ENCODE data around the gene GIT1.

The GIT1 gene

GRCh38 chr17:29571486-29571882, 18.0 kb downstream of the GIT1 start:
- H3K4me3 ChIP-seq (replicated peaks in 1 of 2; ENCODE audit: low read depth in 2 of 2, low read length in 2 of 2) = no peak overlapping the region
- DNase-seq (ENCODE audit: low read depth in 2 of 2) = no peak
- no peak for TF ChIP-seq CTCF (IDR thresholded peaks at IDR 0.05; ENCODE audit: low read depth, low read length)

DNA sequence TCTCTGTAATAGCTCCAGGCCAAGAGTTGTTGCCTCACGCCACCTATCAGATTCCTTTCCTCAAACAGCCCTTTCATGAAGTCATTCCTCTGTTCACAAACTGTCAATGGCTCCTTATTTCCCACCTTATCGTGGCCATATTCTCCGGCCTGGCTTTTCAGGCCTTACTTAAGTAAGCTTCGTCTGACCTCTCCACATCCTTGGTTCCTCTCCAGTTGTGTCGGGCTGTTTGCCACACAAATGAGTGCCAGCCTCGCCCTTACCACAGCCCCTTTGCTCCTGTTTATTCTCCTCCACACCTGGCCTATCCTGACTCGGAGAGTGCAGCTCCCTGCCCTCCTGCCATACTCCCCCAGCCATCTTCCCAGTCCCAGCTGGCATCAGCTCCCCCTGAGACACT, 18.9 kb downstream of the GIT1 start:
- TF ChIP-seq CTCF (IDR thresholded peaks at IDR 0.05; ENCODE audit: low read depth, low read length) = no peak
- DNase-seq (ENCODE audit: low read depth in 2 of 2) = no peak
- H3K4me3 ChIP-seq (replicated peaks in 1 of 2; ENCODE audit: low read depth in 2 of 2, low read length in 2 of 2) = no peak overlapping the region

DNA sequence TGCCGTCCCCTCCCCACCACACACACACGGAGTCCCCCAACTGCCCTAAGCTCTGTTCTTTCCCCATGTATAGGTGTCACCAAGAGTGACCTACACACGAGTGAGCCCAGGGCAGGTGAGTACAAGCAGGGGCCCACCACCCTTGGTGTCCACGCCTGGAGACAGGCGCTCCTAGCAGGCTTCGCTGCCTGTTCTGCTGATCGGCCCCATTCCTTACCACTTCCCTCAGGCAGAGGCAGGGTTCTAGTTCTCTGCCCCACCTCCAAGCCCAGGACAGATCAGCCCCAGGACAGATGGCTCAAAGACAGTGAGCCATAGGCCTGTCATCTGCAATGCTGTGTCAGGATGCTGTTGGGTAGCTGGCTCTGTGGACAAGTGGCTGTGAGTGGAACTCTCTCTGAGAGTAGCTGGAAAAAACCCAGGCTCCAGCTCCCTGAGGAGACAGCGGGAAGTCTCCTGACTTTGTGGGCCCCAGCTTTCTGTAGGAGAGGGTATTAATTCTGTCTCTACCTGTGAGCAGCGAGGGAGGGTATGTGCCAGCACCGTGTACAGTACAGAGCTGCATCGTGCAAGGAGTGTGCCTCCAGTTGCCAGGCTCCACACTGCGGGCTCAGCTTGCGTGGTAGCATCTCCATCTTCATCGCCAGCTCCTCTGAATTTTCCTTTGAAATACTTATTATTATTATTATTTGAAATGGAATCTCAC, 20.1 kb downstream of the GIT1 start:
- H3K4me3 ChIP-seq (replicated peaks in 1 of 2; ENCODE audit: low read depth in 2 of 2, low read length in 2 of 2) = peak overlapping the region; percentile 67 to 80
- no peak for TF ChIP-seq CTCF (IDR thresholded peaks at IDR 0.05; ENCODE audit: low read depth, low read length)
- DNase-seq (ENCODE audit: low read depth in 2 of 2) = peak in 1 of 2 donors; percentile 28

- TF ChIP-seq CTCF (IDR thresholded peaks at IDR 0.05; ENCODE audit: low read depth, low read length) = no peak
- peak; percentile 77 to 86 for DNase-seq (ENCODE audit: low read depth in 2 of 2)
- H3K4me3 ChIP-seq (replicated peaks in 1 of 2; ENCODE audit: low read depth in 2 of 2, low read length in 2 of 2) = peak within 1 kb of the TSS; percentile 67 to 80
Measured at GRCh38 chr17:29568331-29569244, 20.9 kb downstream of the GIT1 start, which contains the start of gene TP53I13. Gene TP53I13 (plus strand): TSS chr17:29568701. CDS start chr17:29568759, 58 bp downstream.

DNA sequence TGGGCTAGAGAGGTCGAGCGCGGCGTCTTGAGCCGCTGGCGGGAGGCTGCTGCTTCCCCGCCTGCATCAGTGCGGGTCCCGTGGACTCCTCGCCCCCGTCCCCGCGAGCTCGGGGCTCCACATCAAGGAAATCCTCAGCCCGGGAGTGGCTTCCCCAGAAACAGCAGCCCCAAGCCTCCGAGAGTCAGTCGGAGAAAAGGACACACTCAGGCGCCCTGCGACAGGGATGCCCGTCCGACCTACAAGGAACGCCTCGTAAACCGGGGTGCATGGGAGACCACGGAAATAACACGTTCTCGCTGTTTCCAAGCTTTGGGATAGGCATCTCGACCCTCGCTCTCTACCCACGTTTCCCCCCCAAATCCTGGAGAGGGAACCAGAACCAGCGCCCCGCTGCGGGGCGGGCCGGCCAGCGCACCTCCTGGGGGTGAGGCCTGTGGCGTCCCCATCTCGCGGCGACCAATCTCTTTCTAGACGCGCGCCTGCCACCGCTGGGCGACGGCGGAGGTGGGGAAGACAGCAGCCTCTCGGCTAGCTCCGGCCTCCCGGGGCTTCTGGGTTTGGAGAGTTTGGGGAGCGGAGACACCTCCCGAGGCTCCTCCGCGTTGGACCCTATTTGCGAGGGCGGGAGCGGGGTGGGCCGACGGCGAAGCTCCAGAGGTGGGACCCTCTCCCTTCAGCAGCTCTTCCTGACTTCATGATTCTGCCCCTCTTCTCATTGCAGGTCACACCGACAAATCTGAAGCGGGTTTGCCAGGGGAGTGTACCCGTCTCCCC, 21.7 kb downstream of the GIT1 start:
- H3K4me3 ChIP-seq (replicated peaks in 1 of 2; ENCODE audit: low read depth in 2 of 2, low read length in 2 of 2) = peak overlapping the region; percentile 67 to 69
- peak; percentile 37 for TF ChIP-seq CTCF (IDR thresholded peaks at IDR 0.05; ENCODE audit: low read depth, low read length)
- peak; percentile 38 to 53 for DNase-seq (ENCODE audit: low read depth in 2 of 2)

DNA sequence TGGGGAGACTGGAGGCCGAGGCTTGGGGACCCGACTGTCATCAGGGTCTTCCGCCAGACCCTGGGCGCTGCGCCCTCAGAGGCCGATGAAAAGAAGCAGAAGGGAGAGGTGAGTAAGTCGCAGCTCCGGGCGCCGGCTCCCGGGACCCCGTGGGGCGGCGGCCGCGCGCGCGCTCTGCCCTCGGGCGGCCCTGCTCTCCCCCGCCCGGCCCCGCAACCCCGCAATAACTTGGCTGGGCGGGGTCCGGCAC, 22.2 kb downstream of the GIT1 start:
- peak overlapping the region; percentile 67 to 69 for H3K4me3 ChIP-seq (replicated peaks in 1 of 2; ENCODE audit: low read depth in 2 of 2, low read length in 2 of 2)
- TF ChIP-seq CTCF (IDR thresholded peaks at IDR 0.05; ENCODE audit: low read depth, low read length) = no peak
- no peak for DNase-seq (ENCODE audit: low read depth in 2 of 2)

Data from cardiac fibroblast (primary cell).